GM19372 (cell line): ENCODE results near the gene SLC45A1.
"Not testable (repeated sequence)": the region's sequence is repeated elsewhere in the genome, so short reads cannot be mapped to it uniquely, and the experiment has no call there.

Source experiments
- ATAC-seq: cut with Tn5 transposase; IDR thresholded peaks from one replicate; pipeline ENCODE4 v1.9.1; 2021; ENCODE audit warnings: mild to moderate bottlenecking, low read depth, moderate library complexity; ENCODE audit not compliant: unreplicated experiment

The SLC45A1 gene

DNA sequence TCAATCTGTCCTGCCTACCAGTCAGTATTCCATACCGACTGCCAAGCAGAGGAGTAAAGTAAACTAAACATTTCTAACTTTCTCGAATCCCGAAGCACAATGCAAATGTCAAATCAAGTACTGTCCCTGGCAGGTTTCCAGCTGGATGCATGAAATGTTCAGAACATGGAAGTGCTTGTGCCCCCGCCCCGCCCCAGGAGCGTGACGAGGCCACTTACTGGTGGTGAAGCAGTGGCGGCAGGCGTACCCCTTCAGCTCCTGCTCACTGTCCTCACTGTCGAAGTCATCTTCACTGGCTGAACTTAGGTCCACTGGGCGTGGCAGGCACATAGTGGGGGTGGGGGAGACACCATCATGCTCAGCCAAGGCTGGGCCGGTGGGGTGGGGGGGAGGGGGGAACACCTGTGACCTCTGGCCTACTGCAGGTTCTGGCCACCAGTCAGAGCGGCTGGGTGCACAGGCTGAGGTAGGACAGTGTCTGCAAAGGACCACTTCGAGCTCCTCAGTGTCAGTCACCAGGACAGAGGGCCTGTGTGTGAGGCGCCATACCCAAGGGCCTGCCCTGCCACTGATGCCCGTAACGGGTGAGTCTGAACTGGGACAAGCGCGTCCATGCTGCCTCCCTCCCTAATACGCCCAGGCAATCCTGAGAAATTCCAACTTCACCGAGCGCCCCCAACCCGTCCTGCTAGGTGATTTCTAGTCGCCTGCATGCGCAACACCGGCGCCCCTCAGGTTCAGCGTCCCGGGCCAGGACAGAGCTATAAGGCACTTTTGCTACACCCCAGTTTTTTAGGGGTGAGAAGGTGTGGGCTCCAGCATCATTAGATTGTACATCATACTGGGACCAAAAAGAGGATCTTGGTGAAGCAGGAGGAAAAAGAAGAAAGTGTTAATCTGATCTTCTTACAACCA is 46.9 kb downstream of the SLC45A1 start:
- ATAC-seq: no peak

DNA sequence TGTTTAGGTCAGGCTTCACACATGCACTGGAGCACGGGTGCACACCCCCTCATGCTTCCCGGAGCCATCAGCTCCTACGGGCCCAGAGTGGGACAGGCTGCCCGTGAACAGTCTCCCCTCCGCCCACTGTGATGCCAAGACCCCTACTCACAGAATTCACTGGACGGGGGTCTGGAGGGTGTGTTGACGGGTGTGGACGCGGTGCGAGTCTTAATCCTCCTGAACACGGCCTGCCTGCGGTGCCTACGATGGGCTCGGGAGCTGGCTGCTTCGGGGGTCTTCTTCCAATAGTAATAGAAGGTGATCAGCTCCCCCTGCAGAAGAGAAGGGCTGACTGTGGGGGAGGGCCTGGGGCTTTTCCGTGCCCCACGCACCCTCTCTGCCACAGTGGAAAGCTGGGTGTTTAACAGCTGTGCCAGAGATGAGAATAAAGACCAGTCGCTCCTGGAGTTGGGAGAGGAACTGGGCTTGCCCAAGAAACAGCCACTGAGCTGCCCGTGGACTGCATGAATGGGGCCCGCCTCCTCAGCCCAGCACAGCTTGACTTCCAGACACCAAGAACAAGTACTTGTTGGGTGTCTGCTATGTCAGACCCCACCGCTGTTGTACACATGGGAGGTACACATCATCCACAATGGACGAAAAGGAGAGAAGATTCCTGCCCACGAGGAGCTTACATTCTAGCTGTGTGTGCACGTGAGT is 47.9 kb downstream of the SLC45A1 start:
- ATAC-seq: no peak

DNA sequence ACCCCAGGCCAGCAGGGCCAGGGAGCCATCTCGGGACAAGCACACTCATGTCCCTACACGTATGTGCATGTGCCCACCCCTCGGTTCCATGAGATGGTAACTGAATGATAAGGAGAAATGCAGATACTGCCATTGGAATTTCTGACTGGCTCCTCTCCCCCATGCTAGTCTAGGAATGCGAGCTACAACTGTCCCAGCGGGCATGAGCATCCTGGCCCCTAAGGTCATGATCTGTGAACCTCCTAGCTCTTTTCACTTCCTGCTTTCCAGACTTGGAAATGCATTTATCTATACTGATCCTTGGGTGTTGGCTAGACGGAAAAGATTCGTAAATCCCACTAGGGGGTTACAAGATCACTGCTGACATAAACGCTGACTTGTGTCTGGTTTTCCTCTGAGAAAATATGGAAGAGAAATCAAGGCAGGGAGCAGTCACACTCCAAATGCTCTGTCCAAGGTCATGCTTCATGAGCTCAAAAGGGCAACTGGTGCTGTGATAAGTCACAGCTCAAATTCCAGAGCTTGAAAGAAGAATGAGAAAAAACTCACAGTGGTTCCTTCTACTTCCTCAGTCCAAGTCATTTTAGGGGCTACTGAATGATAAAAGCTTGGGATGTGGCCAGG is 49.8 kb downstream of the SLC45A1 start:
- ATAC-seq: no peak

DNA sequence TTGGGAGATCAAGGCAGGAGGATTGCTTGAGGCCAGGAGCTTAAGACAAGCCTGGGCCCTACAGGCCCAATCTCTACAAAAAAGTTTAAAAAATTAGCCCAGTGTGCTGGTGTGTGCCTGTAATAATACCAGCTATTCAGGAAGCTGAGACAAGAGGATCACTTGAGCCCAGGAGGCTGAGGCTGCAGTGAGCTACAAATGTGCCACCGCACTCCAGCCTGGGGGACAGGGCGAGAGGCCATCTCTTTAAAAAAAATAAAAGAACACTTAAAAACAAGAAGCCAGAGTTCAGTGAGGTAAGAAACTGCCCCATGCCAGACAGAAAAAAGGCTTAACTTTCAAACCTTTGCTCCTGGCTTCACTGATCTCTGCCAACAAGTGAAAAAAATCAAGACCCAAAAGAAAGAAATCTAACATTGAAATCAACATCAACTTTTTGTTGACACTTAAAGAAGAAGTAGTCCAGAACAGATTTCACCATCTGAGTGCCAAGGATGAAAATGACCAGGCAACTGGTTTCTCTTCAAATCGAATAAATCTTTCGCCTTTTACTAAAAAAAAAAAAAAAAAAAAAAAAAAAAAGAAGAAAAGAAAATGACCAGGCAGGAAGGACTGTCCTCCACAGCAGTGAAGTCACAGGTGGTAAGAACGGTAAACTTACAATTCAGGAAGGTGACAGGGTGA is 51.2 kb downstream of the SLC45A1 start:
- ATAC-seq: no peak

GRCh38 chr1:8370046-8370881 is 52.4 kb downstream of the SLC45A1 start:
- ATAC-seq: no peak

DNA sequence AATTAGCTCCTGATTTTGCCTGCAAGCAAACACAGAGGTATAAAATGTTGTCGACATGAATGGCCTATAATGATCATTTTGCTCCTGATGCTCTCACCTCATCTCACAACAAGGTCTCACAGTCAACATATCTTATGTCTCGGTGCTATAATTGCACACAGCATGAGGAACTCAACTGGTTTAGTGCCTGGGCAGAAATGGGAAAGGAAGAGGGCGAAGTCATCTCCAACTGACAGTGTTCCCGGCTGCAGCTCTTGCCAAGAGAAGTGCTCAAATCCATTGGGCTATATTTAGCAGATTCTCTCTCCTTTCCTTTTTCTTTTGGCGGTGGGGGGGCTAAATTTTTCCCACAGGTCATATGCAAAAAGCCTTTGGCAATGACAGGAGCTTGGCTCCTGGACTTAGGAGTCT is 53.0 kb downstream of the SLC45A1 start:
- ATAC-seq: no peak

GRCh38 chr1:8371372-8371991 is 53.6 kb downstream of the SLC45A1 start:
- ATAC-seq: no peak

- ATAC-seq: no peak
These were observed 55.2 kb downstream of the SLC45A1 start for GRCh38 chr1:8373125-8373524.

GRCh38 chr1:8373581-8374241 is 55.8 kb downstream of the SLC45A1 start:
- no peak for ATAC-seq

DNA sequence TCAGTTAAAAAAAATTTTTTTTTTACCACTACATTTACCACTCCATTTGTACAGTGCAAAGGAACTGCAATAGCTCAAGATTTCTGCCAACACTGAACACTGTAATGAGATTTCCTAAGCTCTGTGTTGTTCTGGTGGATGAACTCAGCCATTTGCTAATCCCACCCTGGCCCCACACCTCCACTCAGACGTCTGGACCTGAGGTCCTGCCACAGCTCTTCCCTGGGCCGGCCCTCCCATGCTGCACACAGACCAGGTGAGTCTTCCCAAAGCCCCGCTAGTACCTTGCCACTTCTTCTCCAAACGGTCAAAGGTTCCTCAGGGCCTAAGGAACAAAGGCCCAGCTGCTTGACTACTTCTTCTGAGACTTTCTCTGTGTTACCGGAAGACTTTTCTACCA is 56.4 kb downstream of the SLC45A1 start:
- ATAC-seq: no peak

GRCh38 chr1:8374812-8375211 is 56.9 kb downstream of the SLC45A1 start:
- no peak for ATAC-seq

- ATAC-seq: no peak
These were observed 58.5 kb downstream of the SLC45A1 start for GRCh38 chr1:8376358-8376840.

DNA sequence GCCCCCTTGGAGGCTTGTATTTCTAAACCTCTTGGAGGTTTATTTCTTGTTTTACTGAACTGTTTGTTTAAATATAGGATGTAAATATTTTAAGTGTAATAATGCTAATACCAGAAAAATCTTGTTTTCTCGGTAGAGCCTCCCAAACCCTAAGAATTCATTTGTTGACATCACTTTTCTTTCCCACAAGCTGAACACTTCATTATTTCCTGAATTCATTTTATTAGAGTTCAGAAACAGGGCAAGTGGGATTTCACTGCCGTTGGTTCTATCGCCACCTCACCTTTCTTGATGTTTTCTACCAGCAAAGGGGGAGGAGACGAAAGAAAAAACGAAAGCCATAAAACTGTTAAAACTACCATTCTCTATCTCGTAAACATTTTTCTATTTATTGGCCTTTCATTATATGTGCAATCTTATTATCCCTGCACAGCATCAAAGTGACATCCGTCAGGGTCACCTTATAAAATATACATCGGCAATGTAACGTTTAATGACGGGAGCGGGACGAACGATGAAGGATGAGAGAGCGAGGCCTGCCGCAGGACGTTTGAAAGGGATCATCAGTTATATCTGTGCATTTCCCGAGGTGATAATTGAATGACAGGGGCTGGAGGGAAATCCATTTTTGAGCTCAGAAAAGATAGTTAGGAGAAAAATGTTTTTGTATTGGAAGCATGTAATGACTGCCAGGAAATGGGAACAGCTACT is 59.5 kb downstream of the SLC45A1 start:
- no peak for ATAC-seq

DNA sequence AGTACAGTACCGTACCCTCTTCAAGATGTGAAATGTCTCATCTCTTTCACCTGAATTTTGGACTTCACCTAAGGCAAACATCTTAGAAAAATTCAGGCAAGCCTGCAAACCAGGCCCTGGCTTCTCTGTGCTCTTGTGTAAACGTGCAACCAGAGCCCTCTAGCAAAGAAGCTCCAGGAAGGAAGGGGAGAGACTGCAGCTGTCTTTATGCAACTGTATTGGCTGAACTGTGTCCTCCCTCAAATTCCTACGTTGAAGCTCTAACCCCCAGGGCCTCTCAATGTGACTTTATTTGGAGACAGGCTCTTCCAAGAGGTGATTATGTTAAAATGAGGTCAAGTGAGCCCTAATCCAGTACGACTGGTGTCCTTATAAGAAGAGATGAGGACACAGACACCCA is 60.3 kb downstream of the SLC45A1 start:
- ATAC-seq: no peak

DNA sequence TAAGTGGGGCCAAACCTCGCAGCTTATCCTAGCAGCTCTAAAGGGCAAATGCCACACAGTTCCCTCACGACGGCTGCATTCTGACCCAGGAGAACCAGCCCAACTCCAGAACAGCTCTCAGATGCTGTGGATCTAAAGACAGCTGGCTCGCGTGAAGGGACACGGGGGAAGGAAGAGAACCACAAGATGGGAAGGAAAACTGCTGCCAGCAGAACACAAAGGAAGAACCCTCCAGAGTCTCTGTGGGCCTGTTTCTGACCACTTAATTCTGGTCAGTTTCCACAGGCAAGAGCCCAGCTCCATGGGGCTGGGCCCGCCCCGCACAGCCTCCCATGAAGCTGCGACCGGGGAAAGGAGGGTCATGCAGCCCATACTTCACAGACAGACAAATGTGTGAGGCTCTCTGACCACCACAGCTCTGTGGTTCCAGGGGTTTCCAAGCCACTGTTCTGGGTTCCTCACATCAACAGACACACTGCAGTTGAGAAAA is 61.1 kb downstream of the SLC45A1 start:
- no peak for ATAC-seq

DNA sequence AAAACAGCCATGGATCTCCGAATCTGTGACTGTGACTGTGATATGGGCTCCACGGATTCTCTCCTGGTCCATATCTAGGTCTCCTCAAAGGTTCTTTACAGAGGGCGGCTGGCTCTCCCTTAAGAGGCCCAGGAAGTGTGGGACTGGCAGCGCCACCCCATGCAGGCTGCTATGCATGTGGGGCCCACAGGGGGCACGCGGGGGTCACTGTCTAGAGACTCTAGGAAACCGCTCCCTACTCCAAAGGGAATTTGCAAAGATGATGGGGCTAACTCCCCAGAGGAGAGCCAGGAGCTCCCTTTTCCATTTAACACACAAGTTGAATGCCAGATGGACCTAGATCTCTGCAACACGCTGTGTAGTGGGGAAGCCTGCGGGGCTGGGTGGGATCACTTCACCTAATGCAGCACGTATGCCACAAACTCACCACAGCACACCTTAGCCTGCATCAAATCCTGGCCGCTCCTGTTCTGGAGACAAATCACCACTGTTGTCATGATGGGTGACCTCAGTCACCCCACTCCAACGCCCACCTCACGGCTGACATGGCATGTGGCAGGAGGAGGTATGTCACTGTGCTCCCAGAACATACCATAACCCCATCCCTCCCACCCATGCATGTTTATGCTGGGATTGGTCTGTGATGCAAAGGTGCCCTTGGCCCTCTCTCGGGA is 61.7 kb downstream of the SLC45A1 start:
- ATAC-seq: no peak

DNA sequence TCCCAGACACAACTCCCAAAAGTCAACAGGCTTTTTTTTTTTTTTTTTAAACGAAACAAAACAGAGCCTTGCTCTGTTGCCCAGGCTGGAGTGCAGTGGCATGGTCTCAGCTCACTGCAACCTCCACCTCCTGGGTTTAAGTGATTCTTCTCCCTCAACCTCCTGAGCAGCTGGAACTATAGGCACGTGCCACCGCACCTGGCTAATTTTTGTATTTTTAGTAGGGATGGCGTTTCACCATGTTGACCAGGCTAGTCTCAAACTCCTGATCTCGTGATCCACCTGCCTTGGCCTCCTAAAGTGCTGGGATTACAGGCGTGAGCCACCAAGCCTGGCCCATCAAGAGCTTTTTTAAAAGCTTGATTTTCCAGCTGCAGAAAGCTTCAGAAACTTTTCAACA is 62.4 kb downstream of the SLC45A1 start:
- not testable (repeated sequence) for ATAC-seq
